Endodermal cell (in vitro differentiated cells): Measurements from ENCODE around the gene PDZD4. TPM values are rescaled to one million over a fixed set of nuclear protein-coding genes. Genes with fewer than 3 reads are reported as not detected.

Source experiments
- DNase-seq: peaks from one replicate; pipeline ENCODE4 v3.0.0-alpha.2; 2017
- H3K27ac ChIP-seq: 2 replicates; pipeline ENCODE4 v1.5.1; 2013; ENCODE audit warnings: mild to moderate bottlenecking, low read depth, low read length, moderate library complexity
- H3K27me3 ChIP-seq: 2 replicates; pipeline ENCODE4 v1.6.1; 2013; ENCODE audit warnings: mild to moderate bottlenecking, low read length, moderate library complexity; ENCODE audit not compliant: insufficient read depth, control insufficient read depth, poor library complexity, severe bottlenecking
- H3K36me3 ChIP-seq: 2 replicates; pipeline ENCODE4 v1.7.0; 2013; ENCODE audit warnings: mild to moderate bottlenecking, low read length, moderate library complexity; ENCODE audit not compliant: control insufficient read depth, insufficient read depth
- H3K4me1 ChIP-seq: one replicate; pipeline ENCODE4 v1.7.0; 2013; ENCODE audit warnings: low read length; ENCODE audit not compliant: control insufficient read depth, insufficient read depth
- H3K4me3 ChIP-seq: 2 replicates; pipeline ENCODE4 v1.5.1; 2013; ENCODE audit warnings: mild to moderate bottlenecking, low read length, moderate library complexity
- H3K9ac ChIP-seq: 2 replicates; pipeline ENCODE4 v1.6.1; 2013; ENCODE audit warnings: mild to moderate bottlenecking, low read length, moderate library complexity; ENCODE audit not compliant: poor library complexity, severe bottlenecking; ENCODE audit errors: extremely low read depth
- H3K9me3 ChIP-seq: 2 replicates; pipeline ENCODE4 v1.6.1; 2013; ENCODE audit warnings: mild to moderate bottlenecking, low read length, moderate library complexity; ENCODE audit not compliant: control insufficient read depth
- H3K27ac Mint-ChIP-seq: 2 replicates; pipeline ENCODE4 v1.8.0; 2020; ENCODE audit warnings: mixed read lengths
- H3K27me3 Mint-ChIP-seq: 2 replicates; pipeline ENCODE4 v1.8.0; 2021; ENCODE audit warnings: mild to moderate bottlenecking, mixed read lengths; ENCODE audit not compliant: insufficient read depth
- H3K36me3 Mint-ChIP-seq: 2 replicates; pipeline ENCODE4 v1.8.0; 2020; ENCODE audit warnings: low read depth, mixed read lengths
- H3K4me1 Mint-ChIP-seq: 2 replicates; pipeline ENCODE4 v1.8.0; 2020; ENCODE audit warnings: mixed read lengths
- H3K4me3 Mint-ChIP-seq: 2 replicates; pipeline ENCODE4 v1.8.0; 2020; ENCODE audit warnings: mild to moderate bottlenecking, moderate library complexity, mixed read lengths
- H3K9me3 Mint-ChIP-seq: 2 replicates; pipeline ENCODE4 v1.8.0; 2020; ENCODE audit warnings: mild to moderate bottlenecking, mixed read lengths
- CTCF ChIP-seq: fragments of 200-600 bp; sonication (generic); conservative IDR thresholded peaks from 2 replicates; pipeline ENCODE4 v1.5.0; 2021; ENCODE audit warnings: antibody characterized with exemption, mild to moderate bottlenecking
- WGBS, 2 experiments: methylation state at CpG; one replicate each; pipeline versions ENCODE4 v1.1.5 to v1.1.7; 2013; ENCODE audit warnings: missing lambda C conversion rate in 2 of 2, mixed read lengths in 1 of 2; ENCODE audit not compliant: insufficient coverage in 1 of 2, insufficient read length in 1 of 2; 5-methylcytosine and 5-hydroxymethylcytosine counted together
- total RNA-seq, 2 donors: library from RNA; stranded (reverse); fragmentation: NEBNext Ultra II Directional in 1 of 2; extraction: Animal tissue kit (Norgen Biotek cat#: 25700) in 1 of 2; gene quantifications; 2 replicates in 1 of 2; 3 replicates in 1 of 2; pipeline ENCODE4 v1.2.1, GENCODE V29; 2021

Gene PDZD4
- total RNA-seq, 2 donors from 2014 or later: 30.1 to 68.3 TPM

DNA sequence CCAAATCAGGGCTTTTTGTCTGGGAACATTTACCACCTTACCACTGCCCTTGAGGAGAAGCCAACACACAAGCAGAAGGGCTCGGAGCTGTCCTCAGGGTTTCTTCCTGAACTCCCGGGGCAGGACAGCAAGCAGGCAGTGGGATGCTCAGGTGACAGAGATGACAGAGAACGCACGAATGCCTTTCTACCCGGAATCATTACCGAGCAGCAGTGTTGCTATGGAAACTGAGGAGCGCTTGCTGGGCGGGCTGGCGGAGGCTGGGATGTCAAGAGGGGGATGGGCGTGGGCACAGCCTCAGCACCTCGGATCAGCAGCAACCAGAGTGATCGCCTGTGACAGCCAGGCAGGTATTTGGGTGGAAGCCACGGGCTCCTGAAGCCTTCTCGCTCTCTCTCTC, 18.1 kb downstream of the PDZD4 start:
- no peak for TF ChIP-seq CTCF
- Mint-ChIP-seq H3K36me3 (no peaks in the 10 kb centered on the region), H3K27me3 (no peaks in the 10 kb centered on the region), H3K4me3 (no peak overlapping the region), H3K27ac (no peak overlapping the region), H3K4me1 (no peaks in the 10 kb centered on the region), H3K9me3 (peaks cover 71% of the 10 kb centered on the region)
- Histone ChIP-seq H3K4me3 (no peak overlapping the region), H3K36me3 (no peaks in the 10 kb centered on the region), H3K9me3 (no peaks in the 10 kb centered on the region), H3K27ac (no peak overlapping the region), H3K27me3 (no peaks in the 10 kb centered on the region), H3K4me1 (no peaks in the 10 kb centered on the region), H3K9ac (no peak overlapping the region)
- no peak for DNase-seq
- WGBS, 2 experiments: 87% methylated on average over 14 of the region's 14 CpGs; no CpG with 5 or more reads in 1 of the 2 experiments

GRCh38 chrX:153807976-153808375, 22.4 kb downstream of the PDZD4 start:
- Histone ChIP-seq H3K4me1 (no peaks in the 10 kb centered on the region), H3K27me3 (no peaks in the 10 kb centered on the region), H3K9me3 (no peaks in the 10 kb centered on the region), H3K4me3 (no peak overlapping the region), H3K9ac (no peak overlapping the region), H3K36me3 (no peaks in the 10 kb centered on the region), H3K27ac (no peak overlapping the region)
- TF ChIP-seq CTCF: no peak
- Mint-ChIP-seq H3K9me3 (peaks cover 72% of the 10 kb centered on the region), H3K4me1 (no peaks in the 10 kb centered on the region), H3K27me3 (no peaks in the 10 kb centered on the region), H3K27ac (no peak overlapping the region), H3K36me3 (peaks cover 5% of the 10 kb centered on the region), H3K4me3 (no peak overlapping the region)
- 90 to 96% methylated on average over 2 to 19 of the region's 19 CpGs for WGBS, 2 experiments
- no peak for DNase-seq

DNA sequence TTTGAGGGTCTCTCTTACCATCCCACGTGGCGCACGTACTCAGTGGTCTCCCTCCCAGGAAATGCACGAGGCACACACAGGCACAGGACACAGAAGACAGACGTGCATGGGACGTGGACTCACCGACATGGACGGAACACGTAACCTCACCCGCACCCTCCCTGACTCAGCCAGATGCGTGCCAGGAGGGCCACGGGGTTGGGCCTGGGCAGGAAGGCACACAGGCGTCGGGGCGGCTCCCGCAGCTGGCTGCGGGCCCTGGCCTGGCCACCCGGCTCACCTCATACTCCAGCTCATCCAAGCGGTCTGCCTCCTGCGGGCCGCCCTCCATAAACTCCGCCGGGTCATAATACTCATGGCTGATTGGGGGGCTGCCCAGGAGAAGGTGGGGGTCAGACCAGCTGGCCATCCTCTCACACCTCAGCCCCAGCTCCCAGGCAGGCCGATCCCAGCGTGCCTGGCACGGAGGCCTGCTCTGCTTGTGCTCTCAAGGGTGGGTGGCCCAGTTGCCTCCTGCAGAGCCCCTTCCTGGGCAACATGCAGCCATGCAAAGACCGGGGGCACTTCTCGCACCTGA, 23.3 kb downstream of the PDZD4 start:
- Mint-ChIP-seq H3K4me1 (no peaks in the 10 kb centered on the region), H3K4me3 (no peak overlapping the region), H3K9me3 (peaks cover 72% of the 10 kb centered on the region), H3K27ac (no peak overlapping the region), H3K27me3 (no peaks in the 10 kb centered on the region), H3K36me3 (peaks cover 9% of the 10 kb centered on the region)
- Histone ChIP-seq H3K27me3 (no peaks in the 10 kb centered on the region), H3K4me1 (no peaks in the 10 kb centered on the region), H3K9ac (no peak overlapping the region), H3K9me3 (no peaks in the 10 kb centered on the region), H3K36me3 (no peaks in the 10 kb centered on the region), H3K4me3 (no peak overlapping the region), H3K27ac (no peak overlapping the region)
- 95 to 97% methylated on average over 13 to 28 of the region's 28 CpGs for WGBS, 2 experiments
- TF ChIP-seq CTCF: no peak
- no peak for DNase-seq
